T-helper 1 cell treated with Interleukin-12 subunit alpha and Interleukin-12 subunit beta and Interleukin-4 antibody, amounts not matched to agents 30 μg/mL and 1 μg/mL, for 36 hours (primary cell): ENCODE data around the gene ZNF488.
"Not testable (repeated sequence)": the region's sequence is repeated elsewhere in the genome, so short reads cannot be mapped to it uniquely, and the experiment has no call there.

ENCODE experiments used
- H3K27ac Mint-ChIP-seq: one replicate; pipeline ENCODE4 v1.8.0; 2021; ENCODE audit warnings: mild to moderate bottlenecking, mixed read lengths
- H3K27me3 Mint-ChIP-seq: one replicate; pipeline ENCODE4 v1.8.0; 2021; ENCODE audit warnings: low read depth, mixed read lengths
- H3K36me3 Mint-ChIP-seq: one replicate; pipeline ENCODE4 v1.8.0; 2021; ENCODE audit warnings: low read depth, mixed read lengths
- H3K4me1 Mint-ChIP-seq: one replicate; pipeline ENCODE4 v1.8.0; 2021; ENCODE audit warnings: low read depth, mixed read lengths
- H3K4me3 Mint-ChIP-seq: one replicate; pipeline ENCODE4 v1.8.0; 2021; ENCODE audit warnings: mild to moderate bottlenecking, moderate library complexity, mixed read lengths
- H3K9me3 Mint-ChIP-seq: one replicate; pipeline ENCODE4 v1.8.0; 2021; ENCODE audit warnings: mixed read lengths

The ZNF488 gene

GRCh38 chr10:47384148-47384921, at the start of gene ZNF488:
Gene ZNF488 (minus strand): TSS chr10:47384293. CDS start chr10:47368829, 15,464 bp downstream.
- Mint-ChIP-seq H3K27me3 (peaks cover 56% of the 10 kb centered on the region), H3K36me3 (peaks cover 7% of the 10 kb centered on the region), H3K4me3 (peak within 1 kb of the TSS; percentile 92), H3K4me1 (peaks cover 8% of the 10 kb centered on the region), H3K27ac (peak within 1 kb of the TSS; percentile 42), H3K9me3 (peaks cover 22% of the 10 kb centered on the region)

- Mint-ChIP-seq H3K27ac (no peak overlapping the region), H3K9me3 (no peaks in the 10 kb centered on the region), H3K4me1 (no peaks in the 10 kb centered on the region), H3K4me3 (no peak overlapping the region), H3K36me3 (no peaks in the 10 kb centered on the region), H3K27me3 (peaks cover 2% of the 10 kb centered on the region)
These were observed 41.8 kb upstream of the ZNF488 start for GRCh38 chr10:47425813-47426419.

- no peak overlapping the region for H3K27ac Mint-ChIP-seq
- no peaks in the 10 kb centered on the region for H3K9me3 Mint-ChIP-seq
- H3K27me3 Mint-ChIP-seq: no peaks in the 10 kb centered on the region
These were observed 40.1 kb upstream of the ZNF488 start for GRCh38 chr10:47424231-47424630.

GRCh38 chr10:47423476-47423875, 39.4 kb upstream of the ZNF488 start:
- H3K27me3 Mint-ChIP-seq: no peaks in the 10 kb centered on the region
- no peaks in the 10 kb centered on the region for H3K9me3 Mint-ChIP-seq
- H3K4me1 Mint-ChIP-seq: no peaks in the 10 kb centered on the region
- no peak overlapping the region for H3K27ac Mint-ChIP-seq
- H3K36me3 Mint-ChIP-seq: no peaks in the 10 kb centered on the region
- H3K4me3 Mint-ChIP-seq: no peak overlapping the region

More at GRCh38 chr10:47424231-47424630, 40.1 kb upstream of the ZNF488 start:
- Mint-ChIP-seq H3K36me3 (no peaks in the 10 kb centered on the region), H3K4me1 (no peaks in the 10 kb centered on the region), H3K4me3 (no peak overlapping the region)

- Mint-ChIP-seq H3K4me3 (no peak overlapping the region), H3K27ac (no peak overlapping the region), H3K36me3 (no peaks in the 10 kb centered on the region), H3K9me3 (no peaks in the 10 kb centered on the region), H3K4me1 (no peaks in the 10 kb centered on the region), H3K27me3 (no peaks in the 10 kb centered on the region)
These were observed 37.2 kb upstream of the ZNF488 start for GRCh38 chr10:47421057-47421952.

- H3K27ac Mint-ChIP-seq: no peak overlapping the region
- H3K4me3 Mint-ChIP-seq: no peak overlapping the region
- no peaks in the 10 kb centered on the region for H3K4me1 Mint-ChIP-seq
- no peaks in the 10 kb centered on the region for H3K9me3 Mint-ChIP-seq
- no peaks in the 10 kb centered on the region for H3K36me3 Mint-ChIP-seq
- H3K27me3 Mint-ChIP-seq: no peaks in the 10 kb centered on the region
These were observed 36.4 kb upstream of the ZNF488 start for GRCh38 chr10:47420305-47421056.

GRCh38 chr10:47419421-47419820, 35.3 kb upstream of the ZNF488 start:
- H3K27me3 Mint-ChIP-seq: no peaks in the 10 kb centered on the region
- H3K4me3 Mint-ChIP-seq: no peak overlapping the region
- no peaks in the 10 kb centered on the region for H3K4me1 Mint-ChIP-seq
- H3K27ac Mint-ChIP-seq: no peak overlapping the region
- H3K36me3 Mint-ChIP-seq: no peaks in the 10 kb centered on the region
- H3K9me3 Mint-ChIP-seq: no peaks in the 10 kb centered on the region

GRCh38 chr10:47418966-47419365, 34.9 kb upstream of the ZNF488 start:
- no peaks in the 10 kb centered on the region for H3K27me3 Mint-ChIP-seq
- no peaks in the 10 kb centered on the region for H3K36me3 Mint-ChIP-seq
- H3K27ac Mint-ChIP-seq: no peak overlapping the region
- no peak overlapping the region for H3K4me3 Mint-ChIP-seq
- no peaks in the 10 kb centered on the region for H3K4me1 Mint-ChIP-seq
- H3K9me3 Mint-ChIP-seq: no peaks in the 10 kb centered on the region

- H3K27ac Mint-ChIP-seq: no peak overlapping the region
These were observed 34.2 kb upstream of the ZNF488 start for GRCh38 chr10:47418321-47418720.

GRCh38 chr10:47416305-47417218, 32.5 kb upstream of the ZNF488 start:
- H3K4me1 Mint-ChIP-seq, H3K9me3 Mint-ChIP-seq, H3K4me3 Mint-ChIP-seq, H3K27ac Mint-ChIP-seq, H3K27me3 Mint-ChIP-seq, H3K36me3 Mint-ChIP-seq: not testable (repeated sequence)

More at GRCh38 chr10:47418321-47418720, 34.2 kb upstream of the ZNF488 start:
- Mint-ChIP-seq H3K4me1 (no peaks in the 10 kb centered on the region), H3K27me3 (no peaks in the 10 kb centered on the region), H3K4me3 (no peak overlapping the region), H3K9me3 (no peaks in the 10 kb centered on the region), H3K36me3 (no peaks in the 10 kb centered on the region)

GRCh38 chr10:47415520-47416304, 31.6 kb upstream of the ZNF488 start:
- H3K27ac Mint-ChIP-seq: no peak overlapping the region
- H3K36me3 Mint-ChIP-seq: no peaks in the 10 kb centered on the region
- no peaks in the 10 kb centered on the region for H3K9me3 Mint-ChIP-seq
- no peaks in the 10 kb centered on the region for H3K4me1 Mint-ChIP-seq
- H3K4me3 Mint-ChIP-seq: no peak overlapping the region
- no peaks in the 10 kb centered on the region for H3K27me3 Mint-ChIP-seq

GRCh38 chr10:47414752-47415519, 30.8 kb upstream of the ZNF488 start:
- no peaks in the 10 kb centered on the region for H3K4me1 Mint-ChIP-seq
- H3K27ac Mint-ChIP-seq: no peak overlapping the region
- H3K27me3 Mint-ChIP-seq: no peaks in the 10 kb centered on the region
- H3K4me3 Mint-ChIP-seq: no peak overlapping the region
- H3K36me3 Mint-ChIP-seq: no peaks in the 10 kb centered on the region
- H3K9me3 Mint-ChIP-seq: no peaks in the 10 kb centered on the region
